ENCODE measurements around the gene NAA60. TPM values are rescaled to one million over a fixed set of nuclear protein-coding genes. Genes with fewer than 3 reads are reported as not detected.

The NAA60 gene
- total and polyA plus RNA-seq, 2 experiments from 2014 or later: 32.4 to 36.5 TPM

GRCh38 chr16:3472878-3473595, 29.6 kb downstream of the NAA60 start:
- H3K9me3 Mint-ChIP-seq: no peaks in the 10 kb centered on the region; the same call in 2 of the 3 replicates

More at GRCh38 chr16:3472878-3473595, 29.6 kb downstream of the NAA60 start:
- Mint-ChIP-seq H3K36me3 (ENCODE audit: low read depth) (peaks cover 7% of the 10 kb centered on the region; the same call in 2 of the 3 replicates), H3K4me1 (peaks cover 26% of the 10 kb centered on the region), H3K4me3 (no peak overlapping the region; the same call in 2 of the 3 replicates), H3K27me3 (ENCODE audit: insufficient read depth, low read depth, poor library complexity) (peaks cover 3% of the 10 kb centered on the region), H3K27ac (no peak overlapping the region)
- Histone ChIP-seq H3K4me3 (no peak overlapping the region), H3K9me2 (ENCODE audit: insufficient read depth) (no peaks in the 10 kb centered on the region), H3K27me3 (ENCODE audit: insufficient read depth) (no peaks in the 10 kb centered on the region), H3K27ac (ENCODE audit: low read depth) (no peak overlapping the region), H3K4me1 (ENCODE audit: insufficient read depth) (peaks cover 6% of the 10 kb centered on the region; the same call in 1 of the 2 replicates), H3K4me2 (no peak overlapping the region), H4K20me1 (replicated peaks; ENCODE audit: insufficient read depth) (peaks cover 33% of the 10 kb centered on the region), H3K79me2 (replicated peaks; ENCODE audit: insufficient read depth) (peaks cover 86% of the 10 kb centered on the region), H3K36me3 (ENCODE audit: insufficient read depth) (no peaks in the 10 kb centered on the region), H3F3A (replicated peaks; ENCODE audit: low read depth) (no peaks in the 10 kb centered on the region), H2AFZ (no peak overlapping the region)
- TF ChIP-seq CREB1 (CRISPR knock-in tag; IDR thresholded peaks at IDR 0.05; ENCODE audit: low read depth) (no peak), EZH2 (IDR thresholded peaks at IDR 0.05; ENCODE audit: low read depth, unreplicated experiment) (no peak), ZNF462 (CRISPR knock-in tag; IDR thresholded peaks at IDR 0.05) (no peak), CTCF (conservative IDR thresholded peaks at IDR 0.05; ENCODE audit: low read depth in 2 of 2) (no peak), ZNF331 (CRISPR knock-in tag; IDR thresholded peaks at IDR 0.05; ENCODE audit: low read depth) (no peak), ETS1 (IDR thresholded peaks at IDR 0.05) (no peak), EZH2phosphoT487 (IDR thresholded peaks at IDR 0.05; ENCODE audit: unreplicated experiment) (no peak), REST (IDR thresholded peaks at IDR 0.05; ENCODE audit: unreplicated experiment) (no peak), JUNB (IDR thresholded peaks at IDR 0.05; ENCODE audit: unreplicated experiment) (no peak), STAT1 (IDR thresholded peaks at IDR 0.05; ENCODE audit: unreplicated experiment) (no peak), ZNF114 (CRISPR knock-in tag; IDR thresholded peaks at IDR 0.05) (no peak), POLR2AphosphoS5 (IDR thresholded peaks at IDR 0.05; ENCODE audit: low read depth) (no peak), NANOG (IDR thresholded peaks at IDR 0.05; ENCODE audit: borderline replicate concordance) (no peak)
- no peak for ATAC-seq
- no peak for DNase-seq (ENCODE audit: low spot score)

Data from GM23338 (cell line).